C4-2B (cell line): ENCODE data around the gene ZDHHC3.

Source experiments
- ZFX ChIP-seq: fragments of 450-650 bp; IDR thresholded peaks from 2 replicates; pipeline ENCODE4 v1.6.1; 2017
- TF ChIP-seq, protein P1 (sequence below): fragments of 450-650 bp; conservative IDR thresholded peaks from 2 replicates; pipeline ENCODE4 v1.5.1; 2017; ENCODE audit warnings: mild to moderate bottlenecking

DNA sequence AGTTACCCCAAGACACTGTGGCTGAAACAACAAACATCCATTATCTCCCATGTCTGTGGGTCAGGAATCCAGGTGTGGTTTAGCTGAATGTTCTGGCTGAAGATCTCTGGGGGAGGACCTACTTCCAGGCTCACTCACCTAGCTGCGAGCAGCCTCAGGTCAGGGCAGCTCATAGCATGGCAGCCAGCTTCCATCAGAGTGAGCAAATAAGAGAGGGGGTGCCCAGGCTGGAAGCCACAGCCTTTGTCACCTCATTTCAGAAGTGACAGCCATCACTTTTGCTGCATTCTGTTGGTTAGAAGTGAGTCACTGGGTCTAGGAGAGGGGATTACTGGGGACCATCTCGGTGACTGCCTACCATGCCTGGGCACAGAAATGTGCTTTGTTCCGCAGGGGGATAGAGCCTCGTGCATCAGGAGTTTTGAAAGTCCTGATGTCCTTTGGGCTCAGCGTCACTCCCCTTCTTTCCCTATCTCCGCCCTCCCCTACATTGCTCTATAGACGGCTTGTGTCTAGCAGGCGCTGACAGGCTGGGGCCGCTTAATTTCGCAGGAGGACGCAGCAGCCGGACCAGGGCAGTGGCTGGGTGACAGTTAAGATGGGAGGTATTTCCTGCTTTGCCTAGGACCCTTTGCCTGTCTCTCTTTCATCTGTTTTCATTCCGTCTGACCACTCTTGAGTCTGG lies 76.1 kb downstream of the ZDHHC3 start:
- TF ChIP-seq, protein P1, sequence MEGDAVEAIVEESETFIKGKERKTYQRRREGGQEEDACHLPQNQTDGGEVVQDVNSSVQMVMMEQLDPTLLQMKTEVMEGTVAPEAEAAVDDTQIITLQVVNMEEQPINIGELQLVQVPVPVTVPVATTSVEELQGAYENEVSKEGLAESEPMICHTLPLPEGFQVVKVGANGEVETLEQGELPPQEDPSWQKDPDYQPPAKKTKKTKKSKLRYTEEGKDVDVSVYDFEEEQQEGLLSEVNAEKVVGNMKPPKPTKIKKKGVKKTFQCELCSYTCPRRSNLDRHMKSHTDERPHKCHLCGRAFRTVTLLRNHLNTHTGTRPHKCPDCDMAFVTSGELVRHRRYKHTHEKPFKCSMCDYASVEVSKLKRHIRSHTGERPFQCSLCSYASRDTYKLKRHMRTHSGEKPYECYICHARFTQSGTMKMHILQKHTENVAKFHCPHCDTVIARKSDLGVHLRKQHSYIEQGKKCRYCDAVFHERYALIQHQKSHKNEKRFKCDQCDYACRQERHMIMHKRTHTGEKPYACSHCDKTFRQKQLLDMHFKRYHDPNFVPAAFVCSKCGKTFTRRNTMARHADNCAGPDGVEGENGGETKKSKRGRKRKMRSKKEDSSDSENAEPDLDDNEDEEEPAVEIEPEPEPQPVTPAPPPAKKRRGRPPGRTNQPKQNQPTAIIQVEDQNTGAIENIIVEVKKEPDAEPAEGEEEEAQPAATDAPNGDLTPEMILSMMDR: no peak
- no peak for TF ChIP-seq ZFX
